Measurements from ENCODE around the gene RHBDD2. TPM values are rescaled to one million over a fixed set of nuclear protein-coding genes. Genes with fewer than 3 reads are reported as not detected.

Gene RHBDD2
- total and polyA plus RNA-seq, 9 of the 15 experiments (the other 6 are each of a cell fraction or from before 2014, with no cell fraction given) = 3.3 to 36.7 (median 17.9) TPM

- TF ChIP-seq HMG20A (CRISPR knock-in tag; conservative IDR thresholded peaks at IDR 0.05) = no peak
- TF ChIP-seq, protein P1, sequence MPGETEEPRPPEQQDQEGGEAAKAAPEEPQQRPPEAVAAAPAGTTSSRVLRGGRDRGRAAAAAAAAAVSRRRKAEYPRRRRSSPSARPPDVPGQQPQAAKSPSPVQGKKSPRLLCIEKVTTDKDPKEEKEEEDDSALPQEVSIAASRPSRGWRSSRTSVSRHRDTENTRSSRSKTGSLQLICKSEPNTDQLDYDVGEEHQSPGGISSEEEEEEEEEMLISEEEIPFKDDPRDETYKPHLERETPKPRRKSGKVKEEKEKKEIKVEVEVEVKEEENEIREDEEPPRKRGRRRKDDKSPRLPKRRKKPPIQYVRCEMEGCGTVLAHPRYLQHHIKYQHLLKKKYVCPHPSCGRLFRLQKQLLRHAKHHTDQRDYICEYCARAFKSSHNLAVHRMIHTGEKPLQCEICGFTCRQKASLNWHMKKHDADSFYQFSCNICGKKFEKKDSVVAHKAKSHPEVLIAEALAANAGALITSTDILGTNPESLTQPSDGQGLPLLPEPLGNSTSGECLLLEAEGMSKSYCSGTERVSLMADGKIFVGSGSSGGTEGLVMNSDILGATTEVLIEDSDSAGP (CRISPR knock-in tag; IDR thresholded peaks at IDR 0.05) = no peak
- TF ChIP-seq, protein P2, sequence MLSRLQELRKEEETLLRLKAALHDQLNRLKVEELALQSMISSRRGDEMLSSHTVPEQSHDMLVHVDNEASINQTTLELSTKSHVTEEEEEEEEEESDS (CRISPR knock-in tag; IDR thresholded peaks at IDR 0.05) = peak; percentile 48; the same call in 1 of the 2 replicates
- TF ChIP-seq HMGXB4 (CRISPR knock-in tag; IDR thresholded peaks at IDR 0.05) = no peak
- no peak for TF ChIP-seq CHD1 (IDR thresholded peaks at IDR 0.05; ENCODE audit: low read length)
- TF ChIP-seq GTF2E2 (tag; IDR thresholded peaks at IDR 0.05) = no peak
- TF ChIP-seq MCM5 (IDR thresholded peaks at IDR 0.05; ENCODE audit: low read depth) = no peak
- no peak for TF ChIP-seq SMARCC2 (IDR thresholded peaks at IDR 0.05; ENCODE audit: low read depth)
- peak; percentile 74; the same call in 1 of the 2 replicates for TF ChIP-seq CREB5 (CRISPR knock-in tag; IDR thresholded peaks at IDR 0.05)
- no peak for TF ChIP-seq ZNF436 (CRISPR knock-in tag; IDR thresholded peaks at IDR 0.05)
- no peak for TF ChIP-seq ZSCAN29 (IDR thresholded peaks at IDR 0.05)
- TF ChIP-seq ETV1 (tag; conservative IDR thresholded peaks at IDR 0.05; ENCODE audit: low read depth) = peak; percentile 73
- TF ChIP-seq PHF21A (IDR thresholded peaks at IDR 0.05; ENCODE audit: borderline replicate concordance, low read depth) = no peak
- no peak for TF ChIP-seq TSC22D4 (tag; IDR thresholded peaks at IDR 0.05)
- peak; percentile 95 for TF ChIP-seq SMAD4 (CRISPR knock-in tag; conservative IDR thresholded peaks at IDR 0.05)
- TF ChIP-seq, protein P3, sequence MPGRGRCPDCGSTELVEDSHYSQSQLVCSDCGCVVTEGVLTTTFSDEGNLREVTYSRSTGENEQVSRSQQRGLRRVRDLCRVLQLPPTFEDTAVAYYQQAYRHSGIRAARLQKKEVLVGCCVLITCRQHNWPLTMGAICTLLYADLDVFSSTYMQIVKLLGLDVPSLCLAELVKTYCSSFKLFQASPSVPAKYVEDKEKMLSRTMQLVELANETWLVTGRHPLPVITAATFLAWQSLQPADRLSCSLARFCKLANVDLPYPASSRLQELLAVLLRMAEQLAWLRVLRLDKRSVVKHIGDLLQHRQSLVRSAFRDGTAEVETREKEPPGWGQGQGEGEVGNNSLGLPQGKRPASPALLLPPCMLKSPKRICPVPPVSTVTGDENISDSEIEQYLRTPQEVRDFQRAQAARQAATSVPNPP (IDR thresholded peaks at IDR 0.05; ENCODE audit: borderline replicate concordance, insufficient read depth, insufficient read length) = no peak
- no peak for TF ChIP-seq ZNF12 (CRISPR knock-in tag; IDR thresholded peaks at IDR 0.05)
- TF ChIP-seq PBX2 (CRISPR knock-in tag; IDR thresholded peaks at IDR 0.05; ENCODE audit: low read depth) = no peak
- peak; percentile 70 for TF ChIP-seq PBX2 (tag; conservative IDR thresholded peaks at IDR 0.05; ENCODE audit: low read depth)
These were observed 35.2 kb upstream of the RHBDD2 start (continued) for GRCh38 chr7:75843613-75844116.

All from K562 (cell line).